ENCODE data around the gene STK17A.
A peak's percentile ranks its signal among the peaks of the same experiment; 100 is the strongest.
"Not testable (repeated sequence)": the region's sequence is repeated elsewhere in the genome, so short reads cannot be mapped to it uniquely, and the experiment has no call there.

Gene STK17A

DNA sequence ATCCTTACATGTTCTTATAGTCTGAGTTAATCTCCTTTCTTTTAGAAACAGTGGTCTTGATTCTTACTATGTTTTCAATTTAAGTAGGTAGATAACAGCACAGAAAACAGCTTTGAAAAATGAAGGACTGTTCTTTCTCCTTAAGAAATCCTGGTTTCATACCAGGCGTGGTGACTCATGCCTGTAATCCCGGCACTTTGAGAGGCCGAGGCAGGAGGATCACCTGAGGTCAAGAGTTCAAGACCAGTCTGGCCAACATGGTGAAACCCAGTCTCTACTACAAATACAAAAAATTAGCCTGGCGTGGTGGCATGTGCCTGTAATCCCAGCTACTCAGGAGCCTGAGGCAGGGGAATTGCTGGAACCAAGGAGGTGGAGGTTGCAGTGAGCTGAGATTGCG, 13.5 kb downstream of the STK17A start:
- DNase-seq (ENCODE audit: low read depth) = not testable (repeated sequence)

GRCh38 chr7:43600056-43600455, 17.1 kb downstream of the STK17A start:
- no peak for DNase-seq (ENCODE audit: low read depth)

GRCh38 chr7:43602256-43602655, 19.3 kb downstream of the STK17A start:
- DNase-seq (ENCODE audit: low read depth) = no peak

DNA sequence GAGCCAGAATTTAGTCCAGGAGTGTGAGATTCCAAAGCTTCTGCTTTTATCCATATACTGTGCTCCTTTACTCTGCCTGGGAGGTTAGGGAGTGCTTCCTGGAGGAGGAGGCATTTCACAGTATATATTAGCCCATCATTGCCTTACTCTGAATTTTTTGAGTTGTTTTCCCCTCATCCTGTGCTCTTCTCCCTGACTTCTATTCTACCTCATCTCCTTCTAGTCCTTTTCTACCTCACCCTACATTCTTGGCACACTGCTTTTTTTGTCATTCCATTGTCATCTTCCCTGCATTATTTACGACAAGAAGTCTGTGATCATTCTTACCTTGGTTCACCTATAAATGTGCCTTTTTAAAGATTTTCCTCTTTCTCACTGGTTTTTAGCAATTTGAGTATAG, 21.3 kb downstream of the STK17A start:
- no peak for DNase-seq (ENCODE audit: low read depth)

DNA sequence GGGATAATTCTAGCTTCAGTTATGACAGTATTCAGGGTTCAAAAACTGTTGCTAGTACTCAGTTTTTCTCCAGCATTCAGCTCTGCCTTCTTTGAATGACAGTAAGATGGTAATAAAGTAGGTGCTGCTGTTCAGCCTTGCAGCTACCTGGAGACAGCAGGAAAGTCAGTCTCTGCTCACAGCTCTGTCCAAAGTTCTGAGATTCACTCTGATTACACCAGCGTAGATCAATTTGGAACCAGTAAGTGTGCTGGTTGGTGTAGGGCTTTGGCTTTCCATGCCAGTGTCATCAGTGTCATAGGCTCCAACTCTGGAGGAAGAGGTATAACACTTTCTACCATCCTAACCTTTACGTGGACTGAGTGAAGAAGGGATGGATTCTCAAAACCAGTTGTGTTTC, 26.2 kb downstream of the STK17A start:
- no peak for DNase-seq (ENCODE audit: low read depth)

- DNase-seq (ENCODE audit: low read depth) = peak; percentile 9
Observed at GRCh38 chr7:43612128-43612527, 29.2 kb downstream of the STK17A start.

DNA sequence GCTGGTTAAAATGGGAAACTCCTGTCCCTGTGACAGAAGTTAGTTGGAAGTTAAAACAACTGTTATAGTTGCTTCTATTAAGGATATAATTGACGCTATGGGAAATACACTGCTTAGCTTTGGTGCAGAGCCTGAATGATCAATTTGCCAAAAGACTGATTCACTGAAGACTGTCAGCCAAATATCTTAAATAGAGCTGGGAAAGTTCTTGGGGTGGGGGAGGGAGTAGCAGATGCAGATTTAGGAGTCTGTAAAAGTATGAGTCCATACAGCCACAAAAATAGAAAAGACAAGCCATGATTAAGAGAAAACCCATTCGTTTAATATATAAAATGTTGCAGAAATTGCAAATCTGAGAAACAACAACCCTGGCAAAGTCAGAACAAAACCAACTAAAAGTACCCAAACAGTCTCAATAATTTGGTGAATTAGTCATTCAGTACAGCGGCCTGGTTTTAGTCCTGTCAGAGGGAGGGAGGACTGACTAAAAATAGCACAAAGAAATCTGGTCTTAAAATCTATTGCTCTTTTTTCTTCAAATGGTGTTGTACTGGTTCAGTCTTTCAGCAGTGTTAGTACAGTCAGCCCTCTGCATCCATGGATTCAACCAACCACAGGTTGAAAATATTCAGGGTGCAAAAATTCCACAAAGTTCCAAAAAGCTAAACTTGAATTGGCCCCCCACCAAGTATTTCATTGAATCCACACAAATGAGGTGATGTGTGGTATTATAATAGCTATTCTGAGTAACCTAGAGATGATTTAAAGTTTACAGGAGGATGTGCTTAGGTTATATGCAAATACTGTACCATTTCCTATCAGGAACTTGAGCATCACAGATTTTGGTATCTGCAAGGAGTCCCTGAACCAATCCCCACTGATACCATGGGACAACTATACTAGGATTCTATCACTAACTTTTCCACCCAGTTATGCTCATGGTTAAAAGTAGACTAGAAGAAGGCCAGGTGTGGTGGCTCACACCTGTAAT, 30.0 kb downstream of the STK17A start:
- peak; percentile 50 for DNase-seq (ENCODE audit: low read depth)

DNA sequence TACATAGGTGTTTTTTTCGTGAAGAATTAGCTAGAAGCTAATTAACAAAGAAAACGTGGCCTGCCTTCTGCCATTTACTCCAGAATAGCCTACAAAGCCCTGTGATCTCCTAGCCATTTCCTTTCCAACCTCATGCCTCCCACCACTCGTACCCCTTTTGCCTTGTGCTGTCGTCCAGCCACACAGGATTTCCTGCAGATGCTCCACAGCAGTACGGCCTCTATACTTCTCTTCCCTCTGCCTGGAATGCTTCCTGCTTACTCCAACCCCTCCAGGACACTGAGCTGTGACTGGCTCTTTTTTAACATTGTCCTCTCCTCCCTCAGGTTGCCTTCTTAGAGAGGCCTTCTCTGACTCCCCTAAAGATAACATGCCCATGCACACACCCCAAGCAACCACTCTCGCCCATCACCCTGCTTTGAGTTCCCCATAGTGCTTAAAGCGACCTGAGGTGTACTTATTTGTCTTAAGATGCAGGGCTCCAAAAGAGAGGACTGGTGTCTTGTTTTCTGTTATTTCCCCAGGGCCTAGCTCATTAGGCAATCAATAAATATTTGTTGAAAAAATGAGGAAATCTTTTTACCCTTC, 32.7 kb downstream of the STK17A start:
- DNase-seq (ENCODE audit: low read depth) = no peak

- no peak for DNase-seq (ENCODE audit: low read depth)
Observed at GRCh38 chr7:43616977-43617376, 34.1 kb downstream of the STK17A start.

- DNase-seq (ENCODE audit: low read depth) = no peak
Observed at GRCh38 chr7:43618073-43618472, 35.2 kb downstream of the STK17A start.

GRCh38 chr7:43619213-43620012, 36.5 kb downstream of the STK17A start:
- no peak for DNase-seq (ENCODE audit: low read depth)

- no peak for DNase-seq (ENCODE audit: low read depth)
Observed at GRCh38 chr7:43621729-43622448, 39.0 kb downstream of the STK17A start.

- DNase-seq (ENCODE audit: low read depth) = no peak
Observed at GRCh38 chr7:43624156-43624555, 41.2 kb downstream of the STK17A start.

- no peak for DNase-seq (ENCODE audit: low read depth)
Observed at GRCh38 chr7:43625453-43625852, 42.5 kb downstream of the STK17A start.

DNA sequence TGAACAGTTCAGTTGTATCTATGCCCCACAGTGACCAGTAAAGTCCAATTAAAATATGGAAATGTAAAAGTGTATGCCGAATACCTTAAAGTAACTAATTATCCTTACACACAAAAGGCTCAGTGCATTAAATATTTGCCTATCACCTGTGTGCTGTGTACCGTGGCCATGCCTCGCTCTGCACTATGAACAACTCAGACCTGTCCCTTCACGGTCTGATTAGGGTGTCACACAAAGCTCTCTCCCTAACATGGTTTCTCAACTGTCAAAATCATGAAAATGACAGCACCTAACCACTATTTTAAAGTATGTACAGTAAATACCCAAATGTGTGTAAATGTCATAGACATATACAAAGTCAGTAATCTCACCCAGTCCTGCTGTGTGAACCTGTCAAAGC, 43.1 kb downstream of the STK17A start:
- DNase-seq (ENCODE audit: low read depth) = no peak

GRCh38 chr7:43626695-43627094, 43.8 kb downstream of the STK17A start:
- no peak for DNase-seq (ENCODE audit: low read depth)

- DNase-seq (ENCODE audit: low read depth) = not testable (repeated sequence)
Observed at GRCh38 chr7:43627798-43628197, 44.9 kb downstream of the STK17A start.

GRCh38 chr7:43628431-43628830, 45.5 kb downstream of the STK17A start:
- no peak for DNase-seq (ENCODE audit: low read depth)

- DNase-seq (ENCODE audit: low read depth) = no peak
Observed at GRCh38 chr7:43629857-43630256, 46.9 kb downstream of the STK17A start.

- no peak for DNase-seq (ENCODE audit: low read depth)
Observed at GRCh38 chr7:43630482-43630881, 47.6 kb downstream of the STK17A start.

- DNase-seq (ENCODE audit: low read depth) = no peak
Observed at GRCh38 chr7:43631559-43631958, 48.7 kb downstream of the STK17A start.

DNA sequence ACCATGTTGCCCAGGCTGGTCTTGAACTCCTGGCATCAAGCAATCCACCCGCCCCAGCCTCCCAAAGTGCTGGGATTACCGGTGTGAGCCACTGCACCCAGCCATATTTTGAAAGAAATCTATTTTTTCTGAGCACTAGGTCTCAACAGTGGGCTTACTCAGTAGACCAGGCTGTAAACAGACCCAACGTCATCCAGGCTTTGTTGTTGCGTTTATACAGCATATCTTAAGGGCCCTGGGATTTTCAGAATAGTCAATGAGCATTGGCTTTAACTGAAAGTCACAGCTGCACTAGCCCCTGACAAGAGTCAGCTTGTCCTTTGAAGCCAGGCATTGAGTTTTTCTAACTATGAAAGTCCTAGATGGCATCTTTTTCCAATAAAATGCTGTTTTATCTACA, 49.8 kb downstream of the STK17A start:
- no peak for DNase-seq (ENCODE audit: low read depth)
